Measurements from ENCODE around the gene ANKRD9.

- TF ChIP-seq, protein P1, sequence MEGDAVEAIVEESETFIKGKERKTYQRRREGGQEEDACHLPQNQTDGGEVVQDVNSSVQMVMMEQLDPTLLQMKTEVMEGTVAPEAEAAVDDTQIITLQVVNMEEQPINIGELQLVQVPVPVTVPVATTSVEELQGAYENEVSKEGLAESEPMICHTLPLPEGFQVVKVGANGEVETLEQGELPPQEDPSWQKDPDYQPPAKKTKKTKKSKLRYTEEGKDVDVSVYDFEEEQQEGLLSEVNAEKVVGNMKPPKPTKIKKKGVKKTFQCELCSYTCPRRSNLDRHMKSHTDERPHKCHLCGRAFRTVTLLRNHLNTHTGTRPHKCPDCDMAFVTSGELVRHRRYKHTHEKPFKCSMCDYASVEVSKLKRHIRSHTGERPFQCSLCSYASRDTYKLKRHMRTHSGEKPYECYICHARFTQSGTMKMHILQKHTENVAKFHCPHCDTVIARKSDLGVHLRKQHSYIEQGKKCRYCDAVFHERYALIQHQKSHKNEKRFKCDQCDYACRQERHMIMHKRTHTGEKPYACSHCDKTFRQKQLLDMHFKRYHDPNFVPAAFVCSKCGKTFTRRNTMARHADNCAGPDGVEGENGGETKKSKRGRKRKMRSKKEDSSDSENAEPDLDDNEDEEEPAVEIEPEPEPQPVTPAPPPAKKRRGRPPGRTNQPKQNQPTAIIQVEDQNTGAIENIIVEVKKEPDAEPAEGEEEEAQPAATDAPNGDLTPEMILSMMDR (IDR thresholded peaks at IDR 0.05): no peak
- TF ChIP-seq EZH2phosphoT487 (IDR thresholded peaks at IDR 0.05): no peak
Measured at GRCh38 chr14:102548616-102549240, 39.2 kb upstream of the ANKRD9 start.

All from neural progenitor cell (in vitro differentiated cells).